GM13977 (cell line): ENCODE results near the gene DDX3X.
"Not testable (repeated sequence)": the region's sequence is repeated elsewhere in the genome, so short reads cannot be mapped to it uniquely, and the experiment has no call there.

Experiments used
- DNase-seq: peaks from one replicate; pipeline ENCODE4 v3.0.0; 2012; ENCODE audit warnings: low spot score
- CTCF ChIP-seq: IDR thresholded peaks from 2 replicates; pipeline ENCODE4 v1.5.1; 2012; ENCODE audit warnings: mild to moderate bottlenecking, control low read depth; ENCODE audit not compliant: insufficient read depth; ENCODE audit errors: extremely low read depth, missing control alignments
- in situ Hi-C: fragments of 300-500 bp; cut with MboI; formaldehyde crosslinking; loops from one replicate; pipeline ENCODE4 v1.12.0; 2022; ENCODE audit warnings: low sequenced_read_pairs, low pct_unique_long_range_greater_than_20kb, mixed read lengths, inconsistent platforms; ENCODE audit not compliant: unreplicated experiment

DDX3X gene

GRCh38 chrX:41397219-41397618 lies 63.3 kb downstream of the DDX3X start:
- in situ Hi-C loops, result no loop called here
- no peak for TF ChIP-seq CTCF
- no peak for DNase-seq

GRCh38 chrX:41397768-41398167 lies 63.8 kb downstream of the DDX3X start:
- DNase-seq, result no peak
- no peak for TF ChIP-seq CTCF
- in situ Hi-C loops, result no loop called here

GRCh38 chrX:41402556-41402955 lies 68.6 kb downstream of the DDX3X start:
- in situ Hi-C loops, DNase-seq: not testable (repeated sequence)

GRCh38 chrX:41405551-41405950 lies 71.6 kb downstream of the DDX3X start:
- in situ Hi-C loops, result no loop called here
- DNase-seq, result no peak
- no peak for TF ChIP-seq CTCF

GRCh38 chrX:41406201-41406600 lies 72.2 kb downstream of the DDX3X start:
- in situ Hi-C loops, result no loop called here
- no peak for TF ChIP-seq CTCF
- DNase-seq, result no peak

- in situ Hi-C loops, result no loop called here
- TF ChIP-seq CTCF, result no peak
- no peak for DNase-seq
These were observed 73.9 kb downstream of the DDX3X start for GRCh38 chrX:41407816-41408215.

- TF ChIP-seq CTCF, result no peak
- no peak for DNase-seq
- in situ Hi-C loops, result no loop called here
These were observed 74.6 kb downstream of the DDX3X start for GRCh38 chrX:41408576-41408975.
